OCI-LY3 (cell line): ENCODE results near the gene CPED1.

Experiments
- H2AFZ ChIP-seq: fragments of 200-600, 300-600 bp; shearing (Covaris generic); 2 replicates; pipeline ENCODE4 v1.6.0; 2014; ENCODE audit warnings: antibody characterized with exemption, low read depth, low read length
- H3K27ac ChIP-seq: fragments of 200-600, 300-600 bp; sonication (generic); 2 replicates; pipeline ENCODE4 v1.5.1; 2014; ENCODE audit warnings: mild to moderate bottlenecking, low read length, moderate library complexity, mixed read lengths
- H3K27me3 ChIP-seq: fragments of 200-600, 300-600 bp; sonication (generic); 2 replicates; pipeline ENCODE4 v1.6.1; 2014; ENCODE audit warnings: low read depth, low read length, mixed read lengths
- H3K36me3 ChIP-seq: fragments of 200-600, 300-600 bp; sonication (generic); replicated peaks from 2 replicates; pipeline ENCODE3; 2014; ENCODE audit warnings: low read depth, low read length, mixed read lengths
- H3K4me1 ChIP-seq: fragments of 300-600, 200-600 bp; sonication (generic); 2 replicates; pipeline ENCODE4 v1.6.1; 2014; ENCODE audit warnings: low read length, mixed read lengths
- H3K4me2 ChIP-seq: fragments of 200-600, 300-600 bp; sonication (generic); 2 replicates; pipeline ENCODE4 v1.6.1; 2014; ENCODE audit warnings: low read length, mixed read lengths
- H3K4me3 ChIP-seq: fragments of 300-600, 200-600 bp; sonication (generic); 2 replicates; pipeline ENCODE4 v1.5.1; 2014; ENCODE audit warnings: antibody characterized with exemption, mild to moderate bottlenecking, low read length, moderate library complexity
- H3K79me2 ChIP-seq: fragments of 300-600, 200-600 bp; shearing (Covaris generic); 2 replicates; pipeline ENCODE4 v1.6.1; 2014; ENCODE audit warnings: mild to moderate bottlenecking, low read length, mixed read lengths
- H3K9ac ChIP-seq: fragments of 300-600, 200-600 bp; shearing (Covaris generic); 2 replicates; pipeline ENCODE4 v1.6.0; 2014; ENCODE audit warnings: mild to moderate bottlenecking, low read length, moderate library complexity
- H3K9me3 ChIP-seq: fragments of 200-600, 300-600 bp; shearing (Covaris generic); 2 replicates; pipeline ENCODE4 v1.6.1; 2014; ENCODE audit warnings: low read length, mixed read lengths; ENCODE audit not compliant: insufficient read depth
- H4K20me1 ChIP-seq: fragments of 200-600, 300-600 bp; sonication (generic); 2 replicates; pipeline ENCODE4 v1.6.1; 2016; ENCODE audit warnings: low read length, mixed read lengths; ENCODE audit not compliant: insufficient read depth
- CTCF ChIP-seq: fragments of 200-600, 300-600 bp; sonication (generic); IDR thresholded peaks from 2 replicates; pipeline ENCODE4 v1.5.1; 2014; ENCODE audit warnings: antibody characterized with exemption, low read length, low read depth
- EZH2phosphoT487 ChIP-seq: fragments of 200-600 bp; shearing (Covaris generic); IDR thresholded peaks from 2 replicates; pipeline ENCODE4 v1.6.1; 2018; ENCODE audit warnings: antibody characterized with exemption, mixed run types, low read depth

The CPED1 gene

GRCh38 chr7:121262221-121262620 lies 273.7 kb downstream of the CPED1 start:
- no peaks in the 10 kb centered on the region for H3K4me1 ChIP-seq
- no peaks in the 10 kb centered on the region for H4K20me1 ChIP-seq
- no peak overlapping the region for H2AFZ ChIP-seq

GRCh38 chr7:121262969-121263368 lies 274.5 kb downstream of the CPED1 start:
- Histone ChIP-seq H3K27ac (no peak overlapping the region), H3K4me2 (no peak overlapping the region), H4K20me1 (no peaks in the 10 kb centered on the region), H3K4me3 (no peak overlapping the region), H3K79me2 (no peaks in the 10 kb centered on the region), H2AFZ (no peak overlapping the region), H3K9ac (no peak overlapping the region), H3K9me3 (no peaks in the 10 kb centered on the region), H3K4me1 (no peaks in the 10 kb centered on the region), H3K36me3 (no peaks in the 10 kb centered on the region), H3K27me3 (no peaks in the 10 kb centered on the region)
- no peak for TF ChIP-seq CTCF
- no peak for TF ChIP-seq EZH2phosphoT487

More at GRCh38 chr7:121262221-121262620, 273.7 kb downstream of the CPED1 start:
- Histone ChIP-seq H3K4me2 (no peak overlapping the region), H3K4me3 (no peak overlapping the region), H3K79me2 (no peaks in the 10 kb centered on the region), H3K36me3 (no peaks in the 10 kb centered on the region), H3K9me3 (no peaks in the 10 kb centered on the region), H3K27ac (no peak overlapping the region), H3K27me3 (no peaks in the 10 kb centered on the region), H3K9ac (no peak overlapping the region)
- TF ChIP-seq CTCF = no peak
- TF ChIP-seq EZH2phosphoT487 = no peak

DNA sequence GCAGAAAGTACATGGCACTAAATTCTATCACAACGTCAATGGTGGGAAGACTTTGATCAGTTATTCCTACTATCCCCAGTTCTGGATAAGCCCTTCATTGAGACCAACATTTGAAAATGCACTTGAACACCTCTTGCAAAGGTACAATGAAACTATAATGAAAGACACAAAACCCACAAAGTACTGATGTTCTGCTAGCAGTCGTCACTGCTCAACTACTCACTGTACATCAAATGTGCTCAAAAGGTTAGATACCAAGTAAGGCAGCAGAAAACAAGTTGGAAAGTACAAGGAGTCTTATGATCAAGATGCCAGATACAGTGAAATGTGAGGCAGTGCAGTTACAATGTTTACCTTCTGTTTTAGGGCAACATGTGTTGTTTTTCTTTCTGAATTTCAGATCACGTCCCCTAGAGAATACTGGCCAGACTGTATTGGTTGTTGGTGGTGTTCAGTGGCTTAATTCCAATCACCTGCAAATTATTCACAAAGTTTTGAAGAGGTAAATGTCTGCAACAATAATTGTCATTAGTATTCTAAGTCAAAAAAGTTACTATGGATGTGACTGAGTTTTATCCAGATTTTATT lies 277.9 kb downstream of the CPED1 start:
- TF ChIP-seq CTCF (no peak), EZH2phosphoT487 (no peak)
- Histone ChIP-seq H3K9ac (no peak overlapping the region), H3K4me2 (no peak overlapping the region), H3K36me3 (no peaks in the 10 kb centered on the region), H3K27me3 (no peaks in the 10 kb centered on the region), H2AFZ (no peak overlapping the region), H3K79me2 (no peaks in the 10 kb centered on the region), H3K27ac (no peak overlapping the region), H3K9me3 (no peaks in the 10 kb centered on the region), H3K4me3 (no peak overlapping the region), H3K4me1 (peaks cover 8% of the 10 kb centered on the region), H4K20me1 (no peaks in the 10 kb centered on the region)

DNA sequence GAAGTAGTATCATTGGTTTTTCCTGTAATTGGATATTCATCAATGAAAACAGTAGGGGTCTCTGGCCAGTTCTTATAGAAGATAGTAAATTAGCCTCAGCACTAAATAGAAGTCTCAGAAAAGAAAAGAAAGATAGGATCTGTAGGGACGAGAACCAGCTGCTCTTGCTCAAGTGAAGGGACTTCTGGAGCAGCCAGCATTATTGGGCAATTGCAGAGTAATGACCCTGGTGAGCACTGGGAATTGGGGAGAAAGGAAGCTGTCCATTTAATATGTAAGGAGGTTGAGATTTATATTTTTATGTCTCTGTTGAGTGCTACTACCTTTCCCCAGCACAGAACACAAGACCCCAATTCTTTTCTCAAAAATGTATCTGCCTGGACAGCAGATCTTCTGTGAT lies 279.1 kb downstream of the CPED1 start:
- TF ChIP-seq CTCF (no peak), EZH2phosphoT487 (no peak)
- Histone ChIP-seq H3K4me3 (no peak overlapping the region), H2AFZ (no peak overlapping the region), H3K4me2 (no peak overlapping the region), H3K27ac (no peak overlapping the region), H3K9me3 (no peaks in the 10 kb centered on the region), H3K27me3 (no peaks in the 10 kb centered on the region), H3K9ac (no peak overlapping the region), H3K36me3 (no peaks in the 10 kb centered on the region), H3K4me1 (peaks cover 19% of the 10 kb centered on the region), H3K79me2 (no peaks in the 10 kb centered on the region), H4K20me1 (no peaks in the 10 kb centered on the region)
